ENCODE results near the gene PRB4.
A peak's percentile ranks its signal among the peaks of the same experiment; 100 is the strongest.
"Not testable (repeated sequence)": the region's sequence is repeated elsewhere in the genome, so short reads cannot be mapped to it uniquely, and the experiment has no call there.

Gene PRB4

GRCh38 chr12:11310336-11310735 lies at the start of gene PRB4:
Gene PRB4 (minus strand): TSS chr12:11310436. CDS start chr12:11310398, 38 bp downstream.
- DNase-seq: no peak

- not testable (repeated sequence) for DNase-seq
Observed at GRCh38 chr12:11351736-11352135, 41.5 kb upstream of the PRB4 start.

- no peak for DNase-seq
Observed at GRCh38 chr12:11348439-11348838, 38.2 kb upstream of the PRB4 start.

GRCh38 chr12:11347810-11348209 lies 37.6 kb upstream of the PRB4 start:
- DNase-seq: peak; percentile 29

- no peak for DNase-seq
Observed at GRCh38 chr12:11344500-11344899, 34.3 kb upstream of the PRB4 start.

- DNase-seq: no peak
Observed at GRCh38 chr12:11324426-11324825, 14.2 kb upstream of the PRB4 start.

GRCh38 chr12:11321980-11322379 lies 11.7 kb upstream of the PRB4 start:
- DNase-seq: no peak

- no peak for DNase-seq
Observed at GRCh38 chr12:11307143-11307542, 3.1 kb downstream of the PRB4 start.

GRCh38 chr12:11273449-11273848 lies 36.8 kb downstream of the PRB4 start:
- no peak for DNase-seq

- DNase-seq: no peak
Observed at GRCh38 chr12:11269607-11270006, 40.6 kb downstream of the PRB4 start, which contains the start of gene PRB3. Gene PRB3 (minus strand): TSS chr12:11269707. CDS start chr12:11269669, 38 bp downstream.

- no peak for DNase-seq
Observed at GRCh38 chr12:11264501-11264900, 45.7 kb downstream of the PRB4 start.
